ENCODE measurements around the gene PDK2.

The PDK2 gene

DNA sequence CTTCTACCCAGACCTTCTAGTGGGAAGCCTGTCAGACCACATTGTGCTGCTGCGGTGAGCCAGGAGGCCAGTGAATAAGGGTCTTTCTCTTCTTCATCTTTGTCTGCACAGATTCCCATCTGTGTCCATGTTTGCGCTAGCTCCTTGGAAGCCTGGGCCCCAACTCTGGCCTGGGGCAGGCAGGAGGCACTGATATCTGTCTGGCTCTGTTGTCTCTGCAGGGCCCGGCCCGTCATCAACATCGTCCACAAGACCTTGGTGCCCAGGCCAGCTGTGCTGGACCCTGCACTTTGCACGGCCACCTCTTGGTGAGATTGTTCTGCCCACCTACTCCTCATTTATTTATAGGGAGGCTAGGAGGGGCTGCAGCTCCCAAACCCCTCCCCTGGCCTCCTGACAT lies 20.9 kb upstream of the PDK2 start:
- Histone ChIP-seq H3K27me3 (ENCODE audit: control insufficient read depth, insufficient read depth, low read length) (no peaks in the 10 kb centered on the region), H2AFZ (no peak overlapping the region), H3K9me3 (ENCODE audit: control insufficient read depth, low read length) (no peaks in the 10 kb centered on the region), H3K79me2 (no peaks in the 10 kb centered on the region), H3K9ac (no peak overlapping the region), H3K4me3 (ENCODE audit: low read depth, low read length) (no peak overlapping the region), H3K4me2 (ENCODE audit: low read length) (no peak overlapping the region), H3K27ac (no peak overlapping the region), H3K36me3 (ENCODE audit: control insufficient read depth, insufficient read depth, low read length) (no peaks in the 10 kb centered on the region), H3K4me1 (peaks cover 4% of the 10 kb centered on the region)
- TF ChIP-seq, protein P1, sequence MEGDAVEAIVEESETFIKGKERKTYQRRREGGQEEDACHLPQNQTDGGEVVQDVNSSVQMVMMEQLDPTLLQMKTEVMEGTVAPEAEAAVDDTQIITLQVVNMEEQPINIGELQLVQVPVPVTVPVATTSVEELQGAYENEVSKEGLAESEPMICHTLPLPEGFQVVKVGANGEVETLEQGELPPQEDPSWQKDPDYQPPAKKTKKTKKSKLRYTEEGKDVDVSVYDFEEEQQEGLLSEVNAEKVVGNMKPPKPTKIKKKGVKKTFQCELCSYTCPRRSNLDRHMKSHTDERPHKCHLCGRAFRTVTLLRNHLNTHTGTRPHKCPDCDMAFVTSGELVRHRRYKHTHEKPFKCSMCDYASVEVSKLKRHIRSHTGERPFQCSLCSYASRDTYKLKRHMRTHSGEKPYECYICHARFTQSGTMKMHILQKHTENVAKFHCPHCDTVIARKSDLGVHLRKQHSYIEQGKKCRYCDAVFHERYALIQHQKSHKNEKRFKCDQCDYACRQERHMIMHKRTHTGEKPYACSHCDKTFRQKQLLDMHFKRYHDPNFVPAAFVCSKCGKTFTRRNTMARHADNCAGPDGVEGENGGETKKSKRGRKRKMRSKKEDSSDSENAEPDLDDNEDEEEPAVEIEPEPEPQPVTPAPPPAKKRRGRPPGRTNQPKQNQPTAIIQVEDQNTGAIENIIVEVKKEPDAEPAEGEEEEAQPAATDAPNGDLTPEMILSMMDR (IDR thresholded peaks at IDR 0.05) = no peak

DNA sequence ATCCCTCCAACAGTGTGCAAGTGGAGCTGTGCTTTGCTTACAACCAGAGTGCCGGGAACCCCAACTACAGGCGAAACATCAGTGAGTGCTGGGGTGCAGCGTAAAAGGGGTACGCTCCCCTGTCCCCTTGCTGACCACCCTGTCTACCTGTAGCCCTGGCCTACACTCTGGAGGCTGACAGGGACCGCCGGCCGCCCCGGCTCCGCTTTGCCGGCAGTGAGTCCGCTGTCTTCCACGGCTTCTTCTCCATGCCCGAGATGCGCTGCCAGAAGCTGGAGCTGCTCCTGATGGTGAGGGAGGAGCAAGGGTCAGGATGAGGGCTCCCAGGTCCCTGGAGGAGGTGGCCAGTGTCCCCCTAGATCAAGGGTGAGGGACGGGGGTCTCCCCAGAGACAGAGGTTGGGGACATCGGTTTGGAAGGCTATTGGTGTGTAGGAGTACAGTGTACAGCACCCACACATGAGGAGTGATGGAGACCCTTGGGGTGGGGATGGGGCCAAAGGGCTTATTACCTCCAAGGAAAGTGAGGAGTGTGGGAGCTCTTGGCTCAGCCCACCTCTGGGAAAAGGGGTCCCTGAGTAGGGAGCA lies 19.6 kb upstream of the PDK2 start:
- no peak overlapping the region for H3K4me2 ChIP-seq (ENCODE audit: low read length)
- H3K36me3 ChIP-seq (ENCODE audit: control insufficient read depth, insufficient read depth, low read length) = no peaks in the 10 kb centered on the region
- H3K79me2 ChIP-seq = no peaks in the 10 kb centered on the region
- H3K27me3 ChIP-seq (ENCODE audit: control insufficient read depth, insufficient read depth, low read length) = no peaks in the 10 kb centered on the region
- TF ChIP-seq, protein P1 (IDR thresholded peaks at IDR 0.05) = no peak
- H3K27ac ChIP-seq = no peak overlapping the region
- no peak overlapping the region for H3K9ac ChIP-seq
- no peak overlapping the region for H2AFZ ChIP-seq
- no peak overlapping the region for H3K4me3 ChIP-seq (ENCODE audit: low read depth, low read length)
- H3K9me3 ChIP-seq (ENCODE audit: control insufficient read depth, low read length) = no peaks in the 10 kb centered on the region
- H3K4me1 ChIP-seq = peaks cover 4% of the 10 kb centered on the region

DNA sequence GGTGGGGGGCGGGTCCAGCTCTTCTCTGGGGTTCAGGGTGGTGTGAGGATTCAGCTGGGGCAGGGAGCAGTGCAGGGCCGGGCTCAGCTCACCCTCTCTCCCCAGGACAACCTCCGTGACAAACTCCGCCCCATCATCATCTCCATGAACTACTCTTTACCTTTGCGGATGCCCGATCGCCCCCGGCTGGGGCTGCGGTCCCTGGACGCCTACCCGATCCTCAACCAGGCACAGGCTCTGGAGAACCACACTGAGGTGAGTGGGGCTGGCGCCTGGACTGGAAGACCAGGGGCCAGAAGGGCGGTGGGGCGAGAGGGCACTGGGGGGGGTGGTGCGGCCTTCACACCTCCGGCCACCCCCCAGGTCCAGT lies 18.9 kb upstream of the PDK2 start:
- H3K4me1 ChIP-seq = peaks cover 4% of the 10 kb centered on the region
- H3K36me3 ChIP-seq (ENCODE audit: control insufficient read depth, insufficient read depth, low read length) = no peaks in the 10 kb centered on the region
- no peak overlapping the region for H3K27ac ChIP-seq
- no peak overlapping the region for H3K4me2 ChIP-seq (ENCODE audit: low read length)
- H3K27me3 ChIP-seq (ENCODE audit: control insufficient read depth, insufficient read depth, low read length) = no peaks in the 10 kb centered on the region
- no peak overlapping the region for H3K4me3 ChIP-seq (ENCODE audit: low read depth, low read length)
- H3K79me2 ChIP-seq = no peaks in the 10 kb centered on the region
- H3K9ac ChIP-seq = no peak overlapping the region
- TF ChIP-seq, protein P1 (IDR thresholded peaks at IDR 0.05) = no peak
- no peak overlapping the region for H2AFZ ChIP-seq
- no peaks in the 10 kb centered on the region for H3K9me3 ChIP-seq (ENCODE audit: control insufficient read depth, low read length)

DNA sequence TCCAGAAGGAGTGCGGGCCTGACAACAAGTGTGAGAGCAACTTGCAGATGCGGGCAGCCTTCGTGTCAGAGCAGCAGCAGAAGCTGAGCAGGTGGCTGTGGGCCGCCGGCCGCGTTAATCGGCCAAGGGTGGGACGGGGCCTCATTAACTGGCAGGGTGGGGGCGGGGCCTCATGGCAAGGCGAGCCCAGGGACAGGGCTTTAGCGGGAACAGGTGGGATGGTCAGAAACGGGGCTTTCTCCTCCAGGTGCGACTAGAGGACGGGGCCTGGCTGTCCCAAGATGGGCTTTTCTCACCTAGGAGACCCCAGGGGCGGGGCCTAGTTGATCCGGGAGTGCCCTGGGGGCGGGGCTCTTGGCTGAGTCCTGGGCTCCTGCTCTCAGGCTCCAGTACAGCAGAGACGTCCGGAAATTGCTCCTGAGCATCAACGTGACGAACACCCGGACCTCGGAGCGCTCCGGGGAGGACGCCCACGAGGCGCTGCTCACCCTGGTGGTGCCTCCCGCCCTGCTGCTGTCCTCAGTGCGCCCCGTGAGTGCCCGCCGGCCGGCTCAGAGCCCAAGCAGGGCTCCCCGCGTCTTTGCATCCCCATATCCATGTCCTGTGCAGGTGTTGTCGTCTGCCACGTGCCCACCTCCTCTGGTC lies 18.4 kb upstream of the PDK2 start:
- no peak overlapping the region for H3K4me3 ChIP-seq (ENCODE audit: low read depth, low read length)
- TF ChIP-seq, protein P1 (IDR thresholded peaks at IDR 0.05) = no peak
- H3K4me2 ChIP-seq (ENCODE audit: low read length) = no peak overlapping the region
- no peaks in the 10 kb centered on the region for H3K9me3 ChIP-seq (ENCODE audit: control insufficient read depth, low read length)
- H3K4me1 ChIP-seq = peaks cover 4% of the 10 kb centered on the region
- H3K27me3 ChIP-seq (ENCODE audit: control insufficient read depth, insufficient read depth, low read length) = no peaks in the 10 kb centered on the region
- H3K9ac ChIP-seq = no peak overlapping the region
- no peak overlapping the region for H3K27ac ChIP-seq
- H3K79me2 ChIP-seq = no peaks in the 10 kb centered on the region
- no peak overlapping the region for H2AFZ ChIP-seq
- no peaks in the 10 kb centered on the region for H3K36me3 ChIP-seq (ENCODE audit: control insufficient read depth, insufficient read depth, low read length)

DNA sequence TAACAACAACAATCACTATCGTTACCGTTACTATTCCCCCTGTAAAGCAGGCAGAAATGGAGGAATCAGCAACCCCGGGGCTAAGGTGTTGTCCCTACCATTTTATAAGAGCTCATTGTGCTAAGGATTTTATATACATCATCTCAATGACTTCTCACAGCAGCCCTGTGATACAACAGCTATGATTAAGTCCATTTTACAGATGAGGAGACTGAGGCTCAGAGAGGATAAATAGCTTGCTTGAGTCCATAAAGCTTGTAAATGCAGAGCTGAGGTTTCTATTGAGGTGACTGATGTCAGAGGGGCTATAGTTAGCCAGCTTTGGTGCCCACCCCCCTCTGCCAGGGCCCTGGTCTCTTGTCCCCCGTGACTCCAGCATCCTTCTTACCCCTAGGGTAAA lies 16.7 kb upstream of the PDK2 start:
- Histone ChIP-seq H3K27me3 (ENCODE audit: control insufficient read depth, insufficient read depth, low read length) (no peaks in the 10 kb centered on the region), H3K36me3 (ENCODE audit: control insufficient read depth, insufficient read depth, low read length) (no peaks in the 10 kb centered on the region), H3K79me2 (no peaks in the 10 kb centered on the region), H3K27ac (no peak overlapping the region), H2AFZ (no peak overlapping the region), H3K9me3 (ENCODE audit: control insufficient read depth, low read length) (no peaks in the 10 kb centered on the region), H3K4me2 (ENCODE audit: low read length) (no peak overlapping the region), H3K4me3 (ENCODE audit: low read depth, low read length) (no peak overlapping the region), H3K4me1 (no peaks in the 10 kb centered on the region), H3K9ac (no peak overlapping the region)
- TF ChIP-seq, protein P1 (IDR thresholded peaks at IDR 0.05) = no peak

All from parathyroid adenoma (tissue), 2 donors.